ENCODE measurements around the gene VPS13A.

- TF ChIP-seq ZSCAN16 (tag by site-specific recombination; IDR thresholded peaks at IDR 0.05) (no peak), ZNF112 (tag by site-specific recombination; IDR thresholded peaks at IDR 0.05) (no peak), YY1 (tag by site-specific recombination; IDR thresholded peaks at IDR 0.05) (no peak), CTCF (tag by site-specific recombination; IDR thresholded peaks at IDR 0.05) (no peak), ZBTB7A (tag by site-specific recombination; IDR thresholded peaks at IDR 0.05; ENCODE audit: low read depth) (no peak)
Measured at GRCh38 chr9:77370064-77370463, 192.7 kb downstream of the VPS13A start.

All from HEK293 (cell line).